DMS153 (cell line): ENCODE data around the gene TRIM40.

Experiments used
- DNase-seq: peaks from one replicate; lab custom pipeline; 2025; lab: John Stamatoyannopoulos, UW

Gene TRIM40

GRCh38 chr6:30149858-30150550 lies 14.1 kb downstream of the TRIM40 start:
- no peak for DNase-seq

DNA sequence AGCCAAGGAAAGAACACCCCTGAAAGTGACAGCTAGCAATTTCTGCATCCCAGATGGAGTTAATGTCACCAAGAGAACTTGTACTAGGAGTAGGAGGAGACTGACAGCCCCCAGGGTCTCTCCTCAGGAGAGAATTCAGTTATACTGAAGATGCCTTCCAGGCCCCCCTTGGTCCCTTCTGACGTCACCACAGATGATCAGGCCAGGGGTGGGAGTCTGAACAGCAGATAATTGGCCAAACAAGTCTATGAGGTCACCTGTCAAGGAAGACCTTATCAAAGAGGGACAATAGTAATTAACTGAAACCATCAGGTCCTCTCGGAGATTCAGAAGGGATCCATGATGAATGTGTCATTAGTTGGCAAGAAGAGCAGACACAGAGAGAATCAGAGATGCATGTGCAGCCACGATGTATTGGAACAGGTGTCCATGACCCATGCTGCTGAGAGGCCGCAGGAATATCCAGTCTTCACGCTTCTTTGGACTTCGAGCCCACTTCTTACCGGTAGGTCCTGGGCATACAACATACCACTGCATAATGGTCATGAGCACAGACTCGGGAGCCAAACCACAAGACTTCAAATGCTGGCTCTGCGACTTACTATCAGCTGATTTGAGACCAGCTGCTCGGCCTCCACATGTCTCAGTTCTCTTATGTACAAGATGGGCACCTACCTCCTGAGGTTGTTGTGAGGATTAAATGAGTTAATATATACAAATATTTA lies 14.9 kb downstream of the TRIM40 start:
- DNase-seq, result no peak

DNA sequence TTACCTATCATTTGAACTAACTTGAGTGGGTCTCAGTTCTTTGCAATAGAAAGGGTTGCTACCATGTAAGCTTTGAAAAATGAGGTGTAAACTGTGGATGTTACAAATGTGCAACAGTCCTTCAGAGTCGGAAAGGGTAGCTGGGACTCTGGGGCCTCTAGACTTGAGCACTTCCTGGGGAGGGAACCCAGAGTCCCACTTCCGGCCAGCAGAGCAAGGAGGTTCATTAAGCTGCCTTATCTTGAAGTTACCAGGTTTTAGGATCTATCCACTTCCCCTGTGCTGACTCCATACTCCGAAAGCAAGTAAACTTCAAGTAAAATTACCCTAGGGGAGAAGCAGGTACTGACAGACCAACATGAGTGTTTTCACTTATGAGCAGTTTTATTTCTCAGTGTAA lies 15.6 kb downstream of the TRIM40 start:
- no peak for DNase-seq

DNA sequence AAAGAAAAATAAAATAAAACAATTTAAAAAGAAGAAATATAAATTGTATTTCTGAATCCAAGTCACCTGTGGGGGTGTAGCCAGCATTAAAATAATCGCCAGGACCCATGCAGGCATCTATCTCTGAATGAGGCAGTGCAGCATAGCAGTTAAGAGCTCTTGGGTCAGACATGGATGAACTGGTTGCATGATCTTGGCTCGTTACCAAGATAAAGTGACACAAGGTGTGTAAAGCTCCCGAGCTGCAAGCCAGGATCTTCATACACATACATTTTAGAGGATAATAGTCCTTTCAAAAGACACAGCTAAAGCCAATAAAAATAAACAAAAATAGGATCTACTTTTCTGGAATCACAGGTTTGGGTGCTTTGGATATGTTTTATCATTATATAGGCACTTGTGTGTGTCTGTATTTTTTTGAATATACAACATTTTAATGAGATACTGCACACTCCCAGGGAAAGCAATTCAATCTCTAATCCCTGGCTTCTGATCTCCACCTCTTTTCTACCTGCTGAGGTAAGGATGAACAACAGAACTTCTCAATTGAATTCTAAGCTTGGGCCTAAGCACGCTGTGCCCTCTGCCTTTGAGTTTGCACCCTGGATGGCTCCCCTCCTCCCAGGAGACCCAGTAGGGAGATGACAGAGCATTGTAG lies 16.2 kb downstream of the TRIM40 start:
- DNase-seq, result no peak

GRCh38 chr6:30152910-30153610 lies 17.1 kb downstream of the TRIM40 start:
- no peak for DNase-seq

GRCh38 chr6:30154061-30154460 lies 18.1 kb downstream of the TRIM40 start:
- no peak for DNase-seq

DNA sequence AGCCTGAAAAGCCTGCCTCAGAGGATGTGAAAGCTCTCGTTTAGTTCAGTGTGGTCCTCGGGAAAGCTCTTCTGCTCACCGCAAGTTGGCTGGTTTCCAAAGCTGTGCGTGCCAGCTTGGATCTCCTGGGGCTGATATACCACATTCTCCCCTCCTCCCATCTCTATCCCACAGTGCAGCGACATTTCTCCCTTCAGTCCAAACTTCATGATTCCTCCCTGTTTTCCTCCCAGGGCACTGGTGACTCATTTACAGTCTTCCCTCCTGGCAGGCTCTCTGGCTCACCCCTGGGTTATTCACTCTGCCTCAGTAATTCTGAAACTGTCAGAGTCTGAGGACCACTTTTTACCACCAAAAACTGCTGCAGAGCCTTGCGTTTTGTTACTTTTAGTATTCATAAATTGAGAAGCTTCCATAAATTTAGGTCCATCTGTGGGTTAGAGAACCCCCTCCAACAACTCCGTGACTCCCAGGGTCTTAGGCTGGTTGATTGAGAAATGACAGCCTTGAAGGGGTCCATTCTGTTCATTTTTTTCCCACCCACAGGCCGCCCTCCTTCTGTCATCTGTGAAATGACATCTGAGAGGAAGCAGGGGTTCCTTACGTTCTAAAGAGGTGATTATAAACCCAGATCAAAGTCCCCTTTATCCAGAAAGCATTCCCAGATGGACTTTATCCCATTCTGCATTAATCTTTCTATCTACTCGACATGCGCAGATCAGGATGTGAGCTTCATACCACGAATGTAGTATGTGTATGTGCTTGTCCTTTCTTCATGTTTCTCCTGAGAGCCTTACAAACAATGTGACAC lies 19.0 kb downstream of the TRIM40 start:
- DNase-seq, result peak; percentile 51

- no peak for DNase-seq
Observed at GRCh38 chr6:30155520-30156261, 19.8 kb downstream of the TRIM40 start.

DNA sequence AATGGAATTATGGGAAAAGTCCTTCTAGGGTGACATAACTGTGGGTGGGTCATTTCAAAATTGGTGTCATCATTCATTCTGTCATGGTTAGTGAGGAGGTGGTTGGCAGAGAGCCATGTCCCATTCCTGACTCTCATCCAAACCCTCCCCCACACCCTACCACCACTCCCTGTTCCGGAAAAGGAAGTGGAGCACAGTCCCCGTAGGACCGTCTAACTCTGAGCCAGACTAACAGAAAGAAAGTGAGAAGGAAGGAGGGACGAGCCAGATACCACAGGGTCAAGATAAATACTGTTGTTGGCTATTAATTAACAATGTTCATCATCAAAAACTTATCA lies 20.3 kb downstream of the TRIM40 start:
- DNase-seq, result no peak

- no peak for DNase-seq
Observed at GRCh38 chr6:30156774-30157173, 20.8 kb downstream of the TRIM40 start.

- DNase-seq, result no peak
Observed at GRCh38 chr6:30157581-30157980, 21.6 kb downstream of the TRIM40 start.

DNA sequence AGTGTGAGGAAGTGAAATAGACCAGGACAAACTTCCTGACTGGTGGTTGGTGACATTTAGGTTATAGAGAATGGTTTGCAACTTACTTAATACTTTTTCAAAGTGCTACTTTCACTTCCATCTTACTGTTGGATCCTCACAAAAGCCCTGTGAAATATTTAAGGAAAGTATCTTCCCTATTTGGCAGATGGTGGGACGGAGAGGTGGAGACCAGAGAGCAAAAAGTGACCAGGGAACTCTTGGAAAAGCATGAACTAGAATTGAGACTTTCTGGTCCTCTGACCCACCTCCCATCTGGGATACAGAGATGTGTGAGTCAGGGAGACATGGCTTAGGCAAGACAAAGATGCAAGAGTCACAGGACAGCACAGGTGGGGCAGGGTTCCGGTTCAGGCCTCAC lies 22.1 kb downstream of the TRIM40 start:
- no peak for DNase-seq

GRCh38 chr6:30158475-30159040 lies 22.6 kb downstream of the TRIM40 start:
- no peak for DNase-seq

DNA sequence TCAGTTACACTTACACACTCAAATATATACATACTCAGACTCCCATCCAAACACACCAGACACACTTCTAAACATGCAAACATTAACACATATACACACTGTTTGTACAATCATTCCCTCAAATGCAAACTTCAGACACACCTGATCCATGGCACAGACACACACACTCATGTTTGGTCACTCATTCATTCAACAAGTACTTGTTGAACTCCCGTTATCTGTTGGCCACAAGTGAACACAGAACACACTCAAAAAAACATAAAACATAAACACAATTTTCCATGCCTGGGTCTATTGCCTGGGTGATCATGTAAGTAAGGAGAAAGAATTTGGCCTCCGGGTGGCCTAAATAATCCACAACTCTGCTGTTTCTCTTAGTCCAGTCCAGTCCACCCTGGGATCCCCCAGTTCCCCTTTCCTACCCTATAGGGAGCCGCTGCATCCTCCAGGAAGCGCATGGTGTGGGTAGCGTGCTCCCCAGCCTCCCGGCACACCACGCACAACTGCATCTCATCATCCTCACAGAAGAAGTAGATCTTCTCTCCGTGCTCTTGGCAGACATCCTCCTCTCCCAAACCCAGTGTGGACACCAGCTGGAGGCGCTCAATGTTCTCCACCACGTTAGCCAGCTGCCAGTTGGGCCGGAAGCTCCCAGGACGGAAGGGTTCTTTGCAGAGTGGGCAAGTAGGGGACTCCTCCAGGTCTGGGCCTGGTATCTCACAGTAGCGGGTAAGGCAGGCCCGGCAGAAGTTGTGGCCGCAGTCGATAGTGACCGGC lies 24.3 kb downstream of the TRIM40 start:
- no peak for DNase-seq

DNA sequence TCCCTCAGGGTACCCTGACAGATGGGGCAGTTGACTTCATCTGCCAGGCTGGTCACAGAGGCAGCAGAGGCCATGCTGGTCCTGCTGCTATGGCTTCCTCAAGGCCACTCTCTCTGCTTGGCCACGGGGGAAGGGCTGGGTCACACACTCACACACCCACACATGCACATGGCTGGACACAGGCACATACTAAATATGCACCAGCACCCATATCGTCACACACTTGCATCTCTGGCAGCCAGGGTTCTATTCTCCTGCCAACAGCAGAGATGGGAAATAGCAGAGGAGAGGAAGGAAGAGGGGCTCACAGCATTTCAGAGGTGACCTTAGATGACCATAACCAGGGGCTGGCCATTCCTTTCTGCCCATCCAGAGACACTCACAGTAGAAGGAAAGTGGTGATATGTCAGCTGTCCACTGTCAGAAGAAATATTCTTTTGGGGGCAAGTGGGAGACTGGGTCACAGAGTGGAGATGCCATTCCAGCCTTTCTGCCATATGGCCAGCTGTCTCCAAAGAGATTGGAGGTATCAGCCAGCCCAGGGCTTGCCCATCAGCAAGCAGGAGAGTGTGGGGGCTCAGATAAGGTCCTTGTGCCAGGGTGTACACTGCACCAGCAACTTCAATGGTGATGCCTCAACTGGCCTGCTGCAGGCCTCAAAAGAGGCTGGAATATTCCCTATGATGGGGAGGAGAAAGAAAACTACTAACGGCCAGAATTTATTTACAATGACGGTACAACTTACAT lies 25.0 kb downstream of the TRIM40 start, which contains the start of gene TRIM10:
Gene TRIM10, minus strand, starts transcription at position 427 of the 747 bp plus-strand sequence. Its CDS starts 353 bp downstream, at position 74.
- no peak for DNase-seq

- no peak for DNase-seq
Observed at GRCh38 chr6:30162265-30163089, 26.5 kb downstream of the TRIM40 start.

DNA sequence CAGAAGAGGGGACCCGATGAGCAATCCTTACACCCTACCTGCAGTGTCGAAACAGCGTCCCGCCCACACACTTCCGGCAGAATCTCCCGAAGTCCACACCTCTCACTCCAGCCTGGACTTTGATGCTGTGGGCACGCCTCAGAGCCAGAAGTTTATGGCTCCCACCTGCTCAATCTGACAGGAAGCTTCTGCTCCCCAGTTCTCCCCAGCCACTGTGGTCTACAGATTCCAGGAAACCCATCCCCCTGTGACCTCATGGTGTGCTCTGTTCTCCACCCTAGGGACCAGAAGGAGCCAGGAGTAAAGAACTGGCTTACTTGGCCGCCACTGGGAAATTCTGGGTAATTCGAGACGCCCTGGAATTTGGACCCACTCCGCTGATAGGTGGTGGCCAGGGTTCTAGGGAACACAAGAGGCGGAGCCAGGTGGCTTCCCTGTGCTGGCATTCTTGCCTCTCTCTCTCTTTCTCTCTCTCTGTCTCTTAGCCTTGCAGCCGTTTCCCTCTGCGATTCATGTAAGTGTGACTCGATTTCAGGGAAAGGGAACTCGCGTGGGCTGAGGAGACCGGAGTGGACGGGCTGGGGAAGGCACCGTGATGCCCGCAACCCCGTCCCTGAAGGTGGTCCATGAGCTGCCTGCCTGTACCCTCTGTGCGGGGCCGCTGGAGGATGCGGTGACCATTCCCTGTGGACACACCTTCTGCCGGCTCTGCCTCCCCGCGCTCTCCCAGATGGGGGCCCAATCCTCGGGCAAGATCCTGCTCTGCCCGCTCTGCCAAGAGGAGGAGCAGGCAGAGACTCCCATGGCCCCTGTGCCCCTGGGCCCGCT lies 27.4 kb downstream of the TRIM40 start, which contains the start of gene TRIM15:
Gene TRIM15, plus strand, starts transcription at position 457 of the 828 bp plus-strand sequence. Its CDS starts 139 bp downstream, at position 596.
- DNase-seq, result no peak
